ENCODE results near the gene CUBN.
"Not testable (repeated sequence)": the region's sequence is repeated elsewhere in the genome, so short reads cannot be mapped to it uniquely, and the experiment has no call there.

CUBN gene

GRCh38 chr10:17024461-17024860, 105.2 kb downstream of the CUBN start:
- TF ChIP-seq ZFX (IDR thresholded peaks at IDR 0.05; ENCODE audit: borderline replicate concordance) = no peak
- TF ChIP-seq, protein P1, sequence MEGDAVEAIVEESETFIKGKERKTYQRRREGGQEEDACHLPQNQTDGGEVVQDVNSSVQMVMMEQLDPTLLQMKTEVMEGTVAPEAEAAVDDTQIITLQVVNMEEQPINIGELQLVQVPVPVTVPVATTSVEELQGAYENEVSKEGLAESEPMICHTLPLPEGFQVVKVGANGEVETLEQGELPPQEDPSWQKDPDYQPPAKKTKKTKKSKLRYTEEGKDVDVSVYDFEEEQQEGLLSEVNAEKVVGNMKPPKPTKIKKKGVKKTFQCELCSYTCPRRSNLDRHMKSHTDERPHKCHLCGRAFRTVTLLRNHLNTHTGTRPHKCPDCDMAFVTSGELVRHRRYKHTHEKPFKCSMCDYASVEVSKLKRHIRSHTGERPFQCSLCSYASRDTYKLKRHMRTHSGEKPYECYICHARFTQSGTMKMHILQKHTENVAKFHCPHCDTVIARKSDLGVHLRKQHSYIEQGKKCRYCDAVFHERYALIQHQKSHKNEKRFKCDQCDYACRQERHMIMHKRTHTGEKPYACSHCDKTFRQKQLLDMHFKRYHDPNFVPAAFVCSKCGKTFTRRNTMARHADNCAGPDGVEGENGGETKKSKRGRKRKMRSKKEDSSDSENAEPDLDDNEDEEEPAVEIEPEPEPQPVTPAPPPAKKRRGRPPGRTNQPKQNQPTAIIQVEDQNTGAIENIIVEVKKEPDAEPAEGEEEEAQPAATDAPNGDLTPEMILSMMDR (IDR thresholded peaks at IDR 0.05) = no peak
- H3K27ac ChIP-seq = no peak overlapping the region

DNA sequence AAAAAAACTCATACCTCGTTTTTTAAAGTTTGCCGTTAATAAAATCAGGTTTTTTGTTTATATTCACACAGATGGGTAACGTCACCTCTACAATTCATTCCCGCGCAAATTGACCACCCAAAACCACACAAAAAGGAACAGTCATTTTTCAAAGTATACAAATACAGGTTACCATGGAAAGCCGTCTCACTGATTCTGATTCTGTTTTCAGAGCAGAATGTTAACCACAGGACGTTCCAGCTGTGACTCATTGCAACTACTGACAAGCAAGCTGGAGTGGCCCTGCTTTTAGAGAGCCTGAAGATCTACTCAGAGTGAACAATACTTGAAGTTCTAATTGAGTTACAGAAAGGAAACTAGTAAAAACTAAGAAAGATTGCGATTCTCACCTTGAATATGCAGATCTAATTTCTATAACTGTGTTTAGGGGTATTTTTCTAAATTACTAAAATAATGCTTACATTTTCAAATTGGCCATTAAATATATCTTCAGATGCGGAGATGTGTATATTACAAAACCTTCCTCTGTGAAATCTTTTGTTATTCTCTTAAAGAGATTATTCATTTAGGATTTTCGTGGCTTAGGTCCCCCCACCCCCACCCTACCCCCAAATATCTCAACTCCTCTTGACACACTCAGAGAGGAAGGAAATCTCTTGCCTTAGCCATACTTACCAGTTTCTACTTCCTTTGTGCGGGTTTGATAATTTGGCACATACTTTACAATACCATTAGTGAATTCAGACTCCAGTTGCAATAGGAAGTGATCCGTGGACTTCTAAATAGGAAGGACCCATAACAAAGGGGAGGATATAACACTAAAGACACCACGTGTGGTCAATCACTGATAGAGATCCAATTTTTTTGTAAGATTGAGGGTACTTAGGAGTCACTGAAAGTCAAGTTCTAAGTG, 106.0 kb downstream of the CUBN start:
- no peak for TF ChIP-seq ZFX (IDR thresholded peaks at IDR 0.05; ENCODE audit: borderline replicate concordance)
- TF ChIP-seq, protein P1 (IDR thresholded peaks at IDR 0.05) = no peak
- H3K27ac ChIP-seq = no peak overlapping the region

DNA sequence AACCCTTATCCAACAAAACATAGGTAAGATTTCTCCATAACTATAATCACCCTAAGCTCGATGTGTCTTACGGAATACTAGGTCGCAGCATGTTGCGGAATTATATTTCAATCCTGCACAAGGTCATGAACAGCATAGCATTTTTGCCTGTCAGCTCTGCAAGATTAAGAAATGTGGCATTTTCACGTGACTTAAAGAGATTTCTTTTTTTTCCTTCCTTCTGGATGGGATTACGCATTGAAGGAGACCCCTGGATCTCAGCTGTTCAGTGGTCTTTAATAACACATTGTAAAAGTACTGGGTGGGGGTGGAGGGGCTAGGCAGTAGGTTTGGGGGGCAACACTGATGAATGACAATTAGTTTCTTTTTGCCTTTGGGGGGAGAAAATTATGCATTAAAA, 106.7 kb downstream of the CUBN start:
- TF ChIP-seq ZFX (IDR thresholded peaks at IDR 0.05; ENCODE audit: borderline replicate concordance) = no peak
- TF ChIP-seq, protein P1 (IDR thresholded peaks at IDR 0.05) = no peak

DNA sequence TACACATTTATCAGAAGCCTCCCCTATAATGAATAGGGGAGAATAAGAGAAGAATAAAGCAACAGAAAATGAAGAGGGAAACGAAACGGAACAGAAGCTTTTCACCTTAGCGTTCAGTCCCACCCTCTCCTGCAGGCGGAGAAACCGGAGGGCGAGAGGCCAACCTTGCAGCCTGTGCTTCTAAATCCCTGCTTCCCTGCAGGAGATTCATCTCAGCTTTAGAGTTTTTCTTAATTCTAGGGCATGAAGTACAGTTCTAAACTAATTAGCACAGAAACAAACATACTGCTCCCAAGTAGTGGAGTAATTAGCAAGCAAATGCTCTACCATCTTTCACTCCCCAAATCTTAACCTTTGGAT, 107.2 kb downstream of the CUBN start:
- no peak for TF ChIP-seq ZFX (IDR thresholded peaks at IDR 0.05; ENCODE audit: borderline replicate concordance)
- TF ChIP-seq, protein P1 (IDR thresholded peaks at IDR 0.05) = no peak
- no peak overlapping the region for H3K27ac ChIP-seq

More for the DNA sequence above, 106.7 kb downstream of the CUBN start:
- no peak overlapping the region for H3K27ac ChIP-seq

DNA sequence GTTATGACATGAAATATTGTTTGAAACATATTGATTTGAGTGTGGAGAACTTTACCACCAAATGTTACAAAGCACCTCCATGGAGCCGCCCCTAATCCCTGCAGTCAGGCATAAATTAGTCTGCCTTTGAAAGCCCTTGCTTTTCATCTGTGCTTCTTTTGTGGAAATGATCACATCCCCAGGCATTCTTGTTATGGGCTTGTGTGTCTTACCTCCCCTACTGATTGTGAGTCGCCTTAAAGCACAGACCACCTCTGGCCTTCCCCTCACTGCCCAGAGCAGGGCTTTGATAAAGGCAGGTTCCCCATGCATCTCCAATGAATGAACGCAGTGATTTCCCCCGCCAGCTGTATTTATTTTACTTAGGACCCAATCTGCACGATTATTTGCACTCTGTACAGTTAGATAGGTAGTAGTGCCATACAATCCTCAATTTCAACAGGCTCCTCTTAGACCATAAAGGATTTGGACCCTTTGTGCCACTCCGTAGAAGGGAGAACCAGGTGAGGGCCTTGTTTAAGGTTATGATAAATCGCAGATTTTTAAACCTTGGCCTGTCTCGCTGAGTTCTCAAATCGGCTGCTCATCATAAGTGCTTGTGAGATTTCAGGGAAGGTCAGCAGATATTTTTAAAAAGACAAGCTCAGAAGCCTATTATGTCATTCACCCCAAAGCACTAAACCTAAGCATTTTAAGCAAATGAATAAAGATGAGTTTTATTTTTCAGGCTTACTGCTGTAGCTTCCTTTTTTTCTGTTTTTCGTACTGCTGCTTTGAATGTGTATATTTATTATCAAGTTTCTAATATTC, 107.8 kb downstream of the CUBN start:
- TF ChIP-seq, protein P1 (IDR thresholded peaks at IDR 0.05) = no peak
- no peak for TF ChIP-seq ZFX (IDR thresholded peaks at IDR 0.05; ENCODE audit: borderline replicate concordance)
- H3K27ac ChIP-seq = no peak overlapping the region

DNA sequence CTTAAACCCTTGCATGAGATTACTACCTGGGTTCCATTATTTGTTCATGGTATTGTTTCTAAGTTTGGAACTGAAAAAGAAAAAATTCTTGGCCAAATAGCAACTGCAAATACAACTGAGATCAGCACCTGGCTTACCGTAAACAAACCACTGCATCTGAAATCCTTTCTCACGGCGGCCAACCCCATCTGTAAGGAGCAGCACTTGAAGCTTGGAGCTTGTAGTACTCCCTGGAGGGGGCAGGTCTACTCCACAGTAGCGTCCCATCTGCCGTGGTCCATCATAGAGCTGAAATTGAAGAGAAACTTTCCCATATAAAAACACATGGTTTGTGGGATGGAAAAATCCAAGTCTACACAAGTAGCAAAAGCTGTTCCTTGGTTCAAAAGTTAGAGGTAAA, 109.9 kb downstream of the CUBN start:
- no peak for TF ChIP-seq ZFX (IDR thresholded peaks at IDR 0.05; ENCODE audit: borderline replicate concordance)
- TF ChIP-seq, protein P1 (IDR thresholded peaks at IDR 0.05) = no peak
- no peak overlapping the region for H3K27ac ChIP-seq

GRCh38 chr10:17013131-17013983, 116.3 kb downstream of the CUBN start:
- not testable (repeated sequence) for H3K27ac ChIP-seq

GRCh38 chr10:17012731-17013130, 116.9 kb downstream of the CUBN start:
- not testable (repeated sequence) for H3K27ac ChIP-seq

All from 22Rv1 (cell line).